ENCODE results near the gene TDRKH. TPM values are rescaled to one million over a fixed set of nuclear protein-coding genes. Genes with fewer than 3 reads are reported as not detected.
"Not testable (repeated sequence)": the region's sequence is repeated elsewhere in the genome, so short reads cannot be mapped to it uniquely, and the experiment has no call there.

The TDRKH gene
- total RNA-seq, 1 donor from 2014 or later, result 12.0 TPM

GRCh38 chr1:151776665-151777062 is 13.6 kb downstream of the TDRKH start:
- no peak overlapping the region for H3K4me3 ChIP-seq (ENCODE audit: low read depth, low read length)
- H3K36me3 ChIP-seq (ENCODE audit: control insufficient read depth, insufficient read depth, low read length), result no peaks in the 10 kb centered on the region
- no peak for TF ChIP-seq CTCF (IDR thresholded peaks at IDR 0.05; ENCODE audit: insufficient read depth, low read length, poor library complexity, severe bottlenecking)
- no peak for DNase-seq (ENCODE audit: low read depth)
- H3K27me3 ChIP-seq (ENCODE audit: control insufficient read depth, insufficient read depth, low read length), result no peaks in the 10 kb centered on the region

GRCh38 chr1:151775894-151776664 is 14.2 kb downstream of the TDRKH start:
- no peaks in the 10 kb centered on the region for H3K27me3 ChIP-seq (ENCODE audit: control insufficient read depth, insufficient read depth, low read length)
- no peak for TF ChIP-seq CTCF (IDR thresholded peaks at IDR 0.05; ENCODE audit: insufficient read depth, low read length, poor library complexity, severe bottlenecking)
- H3K36me3 ChIP-seq (ENCODE audit: control insufficient read depth, insufficient read depth, low read length), result no peaks in the 10 kb centered on the region
- H3K4me3 ChIP-seq (ENCODE audit: low read depth, low read length), result no peak overlapping the region
- no peak for DNase-seq (ENCODE audit: low read depth)

GRCh38 chr1:151774256-151774922 is 15.9 kb downstream of the TDRKH start:
- H3K4me3 ChIP-seq (ENCODE audit: low read depth, low read length), result no peak overlapping the region
- no peaks in the 10 kb centered on the region for H3K36me3 ChIP-seq (ENCODE audit: control insufficient read depth, insufficient read depth, low read length)
- no peaks in the 10 kb centered on the region for H3K27me3 ChIP-seq (ENCODE audit: control insufficient read depth, insufficient read depth, low read length)
- TF ChIP-seq CTCF (IDR thresholded peaks at IDR 0.05; ENCODE audit: insufficient read depth, low read length, poor library complexity, severe bottlenecking), result no peak
- no peak for DNase-seq (ENCODE audit: low read depth)

GRCh38 chr1:151773702-151774101 is 16.6 kb downstream of the TDRKH start:
- Histone ChIP-seq H3K36me3 (ENCODE audit: control insufficient read depth, insufficient read depth, low read length) (no peaks in the 10 kb centered on the region), H3K27me3 (ENCODE audit: control insufficient read depth, insufficient read depth, low read length) (no peaks in the 10 kb centered on the region), H3K4me3 (ENCODE audit: low read depth, low read length) (no peak overlapping the region)
- DNase-seq (ENCODE audit: low read depth), result peak; percentile 75
- TF ChIP-seq CTCF (IDR thresholded peaks at IDR 0.05; ENCODE audit: insufficient read depth, low read length, poor library complexity, severe bottlenecking), result no peak

- not testable (repeated sequence) for H3K4me3 ChIP-seq (ENCODE audit: low read depth, low read length); DNase-seq (ENCODE audit: low read depth); H3K36me3 ChIP-seq (ENCODE audit: control insufficient read depth, insufficient read depth, low read length); H3K27me3 ChIP-seq (ENCODE audit: control insufficient read depth, insufficient read depth, low read length)
Measured at GRCh38 chr1:151769270-151769669, 21.0 kb downstream of the TDRKH start.

GRCh38 chr1:151768351-151769066 is 21.8 kb downstream of the TDRKH start:
- H3K36me3 ChIP-seq (ENCODE audit: control insufficient read depth, insufficient read depth, low read length); H3K4me3 ChIP-seq (ENCODE audit: low read depth, low read length); H3K27me3 ChIP-seq (ENCODE audit: control insufficient read depth, insufficient read depth, low read length); DNase-seq (ENCODE audit: low read depth): not testable (repeated sequence)

Measured in kidney epithelial cell (primary cell).